ES-I3 (cell line): ENCODE measurements around the gene L1TD1.
"Not testable (repeated sequence)": the region's sequence is repeated elsewhere in the genome, so short reads cannot be mapped to it uniquely, and the experiment has no call there.

ENCODE experiments used
- H3K36me3 ChIP-seq: 2 replicates; pipeline ENCODE4 v1.6.1; 2013; ENCODE audit warnings: mild to moderate bottlenecking, low read length, control low read depth, moderate library complexity; ENCODE audit not compliant: insufficient read depth
- H3K4me1 ChIP-seq: 2 replicates; pipeline ENCODE4 v1.6.1; 2013; ENCODE audit warnings: mild to moderate bottlenecking, control low read depth, low read length; ENCODE audit not compliant: insufficient read depth
- H3K9ac ChIP-seq: 2 replicates; pipeline ENCODE4 v1.6.1; 2013; ENCODE audit warnings: low read depth, mild to moderate bottlenecking, low read length, moderate library complexity
- H3K9me3 ChIP-seq: 2 replicates; pipeline ENCODE4 v1.6.1; 2013; ENCODE audit warnings: mild to moderate bottlenecking, low read length, moderate library complexity; ENCODE audit not compliant: control insufficient read depth, insufficient read depth

L1TD1 gene

GRCh38 chr1:62218604-62219003 lies 24.0 kb downstream of the L1TD1 start:
- Histone ChIP-seq H3K36me3 (peaks cover 4% of the 10 kb centered on the region; the same call in 1 of the 2 replicates), H3K4me1 (no peaks in the 10 kb centered on the region), H3K9me3 (no peaks in the 10 kb centered on the region), H3K9ac (no peak overlapping the region)

GRCh38 chr1:62220456-62220855 lies 25.8 kb downstream of the L1TD1 start:
- H3K9ac ChIP-seq, H3K9me3 ChIP-seq: not testable (repeated sequence)

GRCh38 chr1:62221171-62221570 lies 26.5 kb downstream of the L1TD1 start:
- H3K36me3 ChIP-seq = peaks cover 9% of the 10 kb centered on the region; the same call in 1 of the 2 replicates
- H3K9ac ChIP-seq = no peak overlapping the region
- H3K9me3 ChIP-seq = no peaks in the 10 kb centered on the region
- no peaks in the 10 kb centered on the region for H3K4me1 ChIP-seq

More at GRCh38 chr1:62220456-62220855, 25.8 kb downstream of the L1TD1 start:
- H3K36me3 ChIP-seq, H3K4me1 ChIP-seq: not testable (repeated sequence)

GRCh38 chr1:62222321-62222720 lies 27.7 kb downstream of the L1TD1 start:
- Histone ChIP-seq H3K9ac (no peak overlapping the region), H3K9me3 (no peaks in the 10 kb centered on the region), H3K36me3 (peaks cover 9% of the 10 kb centered on the region; the same call in 1 of the 2 replicates), H3K4me1 (no peaks in the 10 kb centered on the region)

GRCh38 chr1:62224182-62224581 lies 29.5 kb downstream of the L1TD1 start:
- Histone ChIP-seq H3K4me1 (peaks cover 14% of the 10 kb centered on the region), H3K9ac (no peak overlapping the region), H3K36me3 (peaks cover 5% of the 10 kb centered on the region), H3K9me3 (no peaks in the 10 kb centered on the region)

GRCh38 chr1:62227496-62227895 lies 32.8 kb downstream of the L1TD1 start:
- Histone ChIP-seq H3K9ac (no peak overlapping the region), H3K4me1 (peaks cover 32% of the 10 kb centered on the region), H3K9me3 (no peaks in the 10 kb centered on the region), H3K36me3 (peaks cover 15% of the 10 kb centered on the region)

GRCh38 chr1:62228136-62228882 lies 33.7 kb downstream of the L1TD1 start:
- H3K9ac ChIP-seq = no peak overlapping the region
- H3K36me3 ChIP-seq = peaks cover 15% of the 10 kb centered on the region
- H3K4me1 ChIP-seq = peaks cover 32% of the 10 kb centered on the region
- no peaks in the 10 kb centered on the region for H3K9me3 ChIP-seq

- Histone ChIP-seq H3K36me3 (peaks cover 15% of the 10 kb centered on the region), H3K9me3 (no peaks in the 10 kb centered on the region), H3K4me1 (peaks cover 32% of the 10 kb centered on the region), H3K9ac (no peak overlapping the region)
These were observed 34.2 kb downstream of the L1TD1 start for GRCh38 chr1:62228883-62229187.

- Histone ChIP-seq H3K36me3 (peaks cover 11% of the 10 kb centered on the region), H3K9me3 (no peaks in the 10 kb centered on the region), H3K4me1 (peaks cover 37% of the 10 kb centered on the region), H3K9ac (no peak overlapping the region)
These were observed 34.8 kb downstream of the L1TD1 start for GRCh38 chr1:62229468-62229867.

GRCh38 chr1:62229932-62230331 lies 35.3 kb downstream of the L1TD1 start:
- H3K4me1 ChIP-seq = peaks cover 40% of the 10 kb centered on the region
- no peak overlapping the region for H3K9ac ChIP-seq
- no peaks in the 10 kb centered on the region for H3K9me3 ChIP-seq
- H3K36me3 ChIP-seq = peaks cover 11% of the 10 kb centered on the region

- Histone ChIP-seq H3K4me1 (peaks cover 43% of the 10 kb centered on the region), H3K9me3 (no peaks in the 10 kb centered on the region), H3K36me3 (peaks cover 11% of the 10 kb centered on the region), H3K9ac (no peak overlapping the region)
These were observed 36.1 kb downstream of the L1TD1 start for GRCh38 chr1:62230718-62231117.

GRCh38 chr1:62232871-62233278 lies 38.2 kb downstream of the L1TD1 start:
- H3K9ac ChIP-seq = no peak overlapping the region
- H3K9me3 ChIP-seq = no peaks in the 10 kb centered on the region
- H3K36me3 ChIP-seq = peaks cover 11% of the 10 kb centered on the region; the same call in 1 of the 2 replicates
- peaks cover 57% of the 10 kb centered on the region for H3K4me1 ChIP-seq

GRCh38 chr1:62233926-62234450 lies 39.3 kb downstream of the L1TD1 start:
- Histone ChIP-seq H3K4me1 (peaks cover 53% of the 10 kb centered on the region), H3K36me3 (peaks cover 11% of the 10 kb centered on the region; the same call in 1 of the 2 replicates)

GRCh38 chr1:62234688-62235087 lies 40.0 kb downstream of the L1TD1 start:
- no peak overlapping the region for H3K9ac ChIP-seq
- H3K4me1 ChIP-seq = peaks cover 48% of the 10 kb centered on the region
- peaks cover 10% of the 10 kb centered on the region; the same call in 1 of the 2 replicates for H3K36me3 ChIP-seq
- H3K9me3 ChIP-seq = no peaks in the 10 kb centered on the region

More at GRCh38 chr1:62233926-62234450, 39.3 kb downstream of the L1TD1 start:
- H3K9me3 ChIP-seq = no peaks in the 10 kb centered on the region
- no peak overlapping the region for H3K9ac ChIP-seq

GRCh38 chr1:62235576-62235975 lies 40.9 kb downstream of the L1TD1 start:
- Histone ChIP-seq H3K9me3 (no peaks in the 10 kb centered on the region), H3K36me3 (peaks cover 8% of the 10 kb centered on the region; the same call in 1 of the 2 replicates), H3K4me1 (peaks cover 42% of the 10 kb centered on the region), H3K9ac (no peak overlapping the region)
